K562 (cell line): ENCODE data around the gene DIP2C. TPM values are rescaled to one million over a fixed set of nuclear protein-coding genes. Genes with fewer than 3 reads are reported as not detected.

Experiments used
- ATAC-seq: fragments of 200-7000 bp; cut with Tn5 transposase; 3 replicates; pipeline ENCODE4 v1.9.1; 2020; ENCODE audit warnings: moderate library complexity
- BruUV-seq: library from RNA; stranded (reverse); fragments of 400-500 nt; replicated peaks from 2 replicates; lab custom pipeline; 2021; lab: Mats Ljungman, UMichigan
- CTCF ChIA-PET: fragments of 300-600 bp; formaldehyde crosslinking; extraction: SDS; loops from one replicate; lab custom pipeline; 2021; ENCODE audit warnings: low intra/inter-chr PET ratio; lab: Yijun Ruan, JAX
- POLR2A ChIA-PET: fragments of 300-600, 350-650 bp; sonication (Branson Sonifier 250); formaldehyde crosslinking; extraction: SDS; loops from one replicate; lab custom pipeline; 2021; ENCODE audit warnings: antibody characterized with exemption, inconsistent platforms; lab: Yijun Ruan, JAX
- DNase-seq, 4 experiments: peaks; one replicate each; pipeline versions ENCODE4 v3.0.0 to v3.0.0-alpha.2; 2011 to 2018; ENCODE audit warnings: low spot score in 3 of 4, mixed read lengths in 3 of 4; ENCODE audit errors: extremely low read depth in 1 of 4
- FAIRE-seq: peaks from 2 replicates; lab custom pipeline; 2011; peaks lifted over from hg19 to GRCh38; lab: Jason Lieb, UNC
- H2AFZ ChIP-seq: 2 replicates; pipeline ENCODE4 v1.6.0; 2011; ENCODE audit warnings: low read depth, low read length, control low read depth, inconsistent platforms
- H3K27ac ChIP-seq: fragments of 200-600 bp; 3 replicates; pipeline ENCODE4 v1.8.0; 2011; ENCODE audit warnings: low read depth, mild to moderate bottlenecking, control low read depth, inconsistent platforms, low read length, moderate library complexity, mixed read lengths; ENCODE audit errors: extremely low read depth
- H3K27me3 ChIP-seq, 2 experiments: fragments of 300-600 bp in 1 of 2; 2 replicates in 1 of 2; 3 replicates in 1 of 2; pipeline versions ENCODE4 v1.6.0 to v1.8.0; 2011; ENCODE audit warnings: inconsistent platforms in 2 of 2, low read length in 2 of 2, mild to moderate bottlenecking in 1 of 2, mixed read lengths in 1 of 2, moderate library complexity in 1 of 2; ENCODE audit not compliant: control insufficient read depth in 2 of 2, insufficient read depth in 2 of 2
- H3K36me3 ChIP-seq: fragments of 300-600 bp; 3 replicates; pipeline ENCODE4 v1.8.0; 2011; ENCODE audit warnings: mild to moderate bottlenecking, low read length, inconsistent platforms; ENCODE audit not compliant: control insufficient read depth, insufficient read depth
- H3K4me1 ChIP-seq, 2 experiments: fragments of 200-600 bp in 1 of 2; replicated peaks in 1 of 2; 2 replicates in 1 of 2; 3 replicates in 1 of 2; pipeline versions ENCODE4 v1.5.1 to v1.8.0; 2011; ENCODE audit warnings: inconsistent platforms in 2 of 2, low read length in 2 of 2, mild to moderate bottlenecking in 1 of 2, mixed read lengths in 1 of 2, moderate library complexity in 1 of 2; ENCODE audit not compliant: control insufficient read depth in 2 of 2, insufficient read depth in 2 of 2
- H3K4me2 ChIP-seq: 2 replicates; pipeline ENCODE4 v1.6.1; 2011; ENCODE audit warnings: low read length, control low read depth, inconsistent platforms, mixed read lengths; ENCODE audit not compliant: insufficient read depth
- H3K4me3 ChIP-seq: fragments of 200-600 bp; sonication (generic), shearing (Covaris generic); 2 replicates; pipeline ENCODE4 v1.5.1; 2016; ENCODE audit warnings: control low read depth, inconsistent platforms
- H3K79me2 ChIP-seq: fragments of 200-600 bp; 3 replicates; pipeline ENCODE4 v1.8.0; 2011; ENCODE audit warnings: low read length, inconsistent platforms; ENCODE audit not compliant: control insufficient read depth, insufficient read depth
- H3K9ac ChIP-seq, 2 experiments: 2 replicates each; pipeline versions ENCODE4 v1.6.0 to v1.6.1; 2011; ENCODE audit warnings: low read depth in 2 of 2, low read length in 2 of 2, control low read depth in 1 of 2, inconsistent platforms in 1 of 2, mild to moderate bottlenecking in 1 of 2, mixed read lengths in 1 of 2; ENCODE audit not compliant: insufficient read depth in 1 of 2
- H3K9me1 ChIP-seq: one replicate; pipeline ENCODE4 v1.6.0; 2011; ENCODE audit warnings: inconsistent platforms, mild to moderate bottlenecking, low read length, moderate library complexity; ENCODE audit not compliant: control insufficient read depth, insufficient read depth
- H3K9me3 ChIP-seq: replicated peaks from 2 replicates; pipeline ENCODE4 v1.5.1; 2011; ENCODE audit warnings: low read depth, low read length, inconsistent platforms; ENCODE audit not compliant: control insufficient read depth, insufficient read depth
- H4K20me1 ChIP-seq: replicated peaks from 2 replicates; pipeline ENCODE4 v1.6.1; 2011; ENCODE audit warnings: low read length, inconsistent platforms, mixed read lengths; ENCODE audit not compliant: control insufficient read depth, insufficient read depth
- CBX1 ChIP-seq: sonication (generic); IDR thresholded peaks from 2 replicates; pipeline ENCODE4 v1.6.1; 2016; ENCODE audit warnings: antibody characterized with exemption, low read depth, mild to moderate bottlenecking
- FUS ChIP-seq: fragments of 200-400 bp; formaldehyde crosslinking; optimal IDR thresholded peaks from 2 replicates; pipeline ENCODE3; 2017; ENCODE audit warnings: low read depth, low read length
- HNRNPH1 ChIP-seq: fragments of 200-400 bp; formaldehyde crosslinking; optimal IDR thresholded peaks from 2 replicates; pipeline ENCODE3; 2017; ENCODE audit warnings: low read depth, mild to moderate bottlenecking, low read length, moderate library complexity
- MCM7 ChIP-seq, 2 experiments: fragments of 450-650 bp; IDR thresholded peaks; 2 replicates each; pipeline ENCODE4 v1.6.1; 2016 to 2018
- NCOA2 ChIP-seq, 2 experiments: fragments of 450-650 bp; IDR thresholded peaks; 2 replicates each; pipeline ENCODE4 v1.6.1; 2018; ENCODE audit warnings: mild to moderate bottlenecking in 2 of 2, moderate library complexity in 1 of 2; ENCODE audit not compliant: partially characterized antibody in 2 of 2
- RAD51 ChIP-seq: fragments of 450-650 bp; IDR thresholded peaks from 2 replicates; pipeline ENCODE4 v1.7.1; 2016; ENCODE audit warnings: low read depth, mild to moderate bottlenecking, borderline replicate concordance
- THRA ChIP-seq: fragments of 450-650 bp; IDR thresholded peaks from 2 replicates; pipeline ENCODE4 v1.6.1; 2017; ENCODE audit warnings: mild to moderate bottlenecking, moderate library complexity
- ZC3H4 ChIP-seq: sonication (generic); formaldehyde crosslinking; IDR thresholded peaks from 2 replicates; pipeline ENCODE4 v1.9.0; 2021; ENCODE audit warnings: missing genetic modification reagents, borderline replicate concordance
- ZNF444 ChIP-seq: fragments of 250-450 bp; sonication (Bioruptor Pico); IDR thresholded peaks from 2 replicates; pipeline ENCODE4 v1.4.0; 2020; ENCODE audit warnings: mild to moderate bottlenecking, moderate library complexity
- ZNF586 ChIP-seq: fragments of 450-650 bp; formaldehyde crosslinking; conservative IDR thresholded peaks from 2 replicates; pipeline ENCODE4 v1.4.0; 2020; ENCODE audit warnings: mild to moderate bottlenecking, moderate library complexity
- WGBS: fragments of 100-300 bp; shearing (Covaris generic); methylation state at CpG from one replicate; pipeline ENCODE4 v1.1.6; 2016; ENCODE audit warnings: low coverage, mixed read lengths; ENCODE audit not compliant: insufficient coverage; ENCODE audit errors: missing lambda C conversion rate; 5-methylcytosine and 5-hydroxymethylcytosine counted together
- in situ Hi-C: fragments of 300-500 bp; cut with MboI; formaldehyde crosslinking; loops from 4 replicates; pipeline ENCODE4 v1.15.0; 2018; ENCODE audit warnings: inconsistent platforms, mixed read lengths
- intact Hi-C: fragments of 100-400 bp; cut with micrococcal nuclease; formaldehyde crosslinking; loops from 2 replicates; pipeline ENCODE4 v1.14.2; 2022
- polyA plus RNA-seq, 8 experiments: library from polyadenylated mRNA; depleted of rRNA in 4 of 8; stranded (reverse) in 5 of 8; unstranded in 3 of 8; fragments of >200 nt; fragmentation: Nextera tagmentation in 2 of 8; fragmentation: Illumina TruSeq in 1 of 8; extraction: Ambion mirVana in 2 of 8; extraction: Trizol in 1 of 8; gene quantifications; 2 replicates each; pipeline versions ENCODE4 v1.2.1 to v1.2.3, GENCODE V29; 2011 to 2014; ENCODE audit warnings: inconsistent platforms in 1 of 8, missing spikeins in 1 of 8
- total RNA-seq, 7 experiments: library from RNA; depleted of rRNA in 6 of 7; stranded (reverse); fragments of >200 nt in 6 of 7; fragmentation: Illumina TruSeq in 2 of 7; extraction: Trizol in 2 of 7; gene quantifications; 2 replicates each; pipeline versions ENCODE4 v1.2.1 to v1.2.3, GENCODE V29; 2011 to 2021; ENCODE audit warnings: low replicate concordance in 1 of 7
- TF ChIP-seq, protein P1 (sequence below): fragments of 250-450 bp; sonication (Bioruptor Pico); IDR thresholded peaks from 2 replicates; pipeline ENCODE4 v1.4.0; 2020; ENCODE audit warnings: mild to moderate bottlenecking, moderate library complexity, borderline replicate concordance

DIP2C gene
- total and polyA plus RNA-seq, 9 of the 15 experiments (the other 6 are each of a cell fraction or from before 2014, with no cell fraction given), result 0.01 TPM; not detected in 8

GRCh38 chr10:335151-335800 is 354.2 kb downstream of the DIP2C start:
- H3K4me2 ChIP-seq, result no peak overlapping the region
- no peak overlapping the region for H3K9ac ChIP-seq
- no peak for ATAC-seq
- H3K4me3 ChIP-seq, result no peak overlapping the region
- no peak for DNase-seq
- H3K9me1 ChIP-seq, result no peaks in the 10 kb centered on the region
- no peaks in the 10 kb centered on the region for H3K36me3 ChIP-seq
- no peaks in the 10 kb centered on the region; a peak in 1 of 5 replicates for H3K4me1 ChIP-seq
- no peak for TF ChIP-seq CBX1
- no peak for TF ChIP-seq THRA
- TF ChIP-seq, protein P1, sequence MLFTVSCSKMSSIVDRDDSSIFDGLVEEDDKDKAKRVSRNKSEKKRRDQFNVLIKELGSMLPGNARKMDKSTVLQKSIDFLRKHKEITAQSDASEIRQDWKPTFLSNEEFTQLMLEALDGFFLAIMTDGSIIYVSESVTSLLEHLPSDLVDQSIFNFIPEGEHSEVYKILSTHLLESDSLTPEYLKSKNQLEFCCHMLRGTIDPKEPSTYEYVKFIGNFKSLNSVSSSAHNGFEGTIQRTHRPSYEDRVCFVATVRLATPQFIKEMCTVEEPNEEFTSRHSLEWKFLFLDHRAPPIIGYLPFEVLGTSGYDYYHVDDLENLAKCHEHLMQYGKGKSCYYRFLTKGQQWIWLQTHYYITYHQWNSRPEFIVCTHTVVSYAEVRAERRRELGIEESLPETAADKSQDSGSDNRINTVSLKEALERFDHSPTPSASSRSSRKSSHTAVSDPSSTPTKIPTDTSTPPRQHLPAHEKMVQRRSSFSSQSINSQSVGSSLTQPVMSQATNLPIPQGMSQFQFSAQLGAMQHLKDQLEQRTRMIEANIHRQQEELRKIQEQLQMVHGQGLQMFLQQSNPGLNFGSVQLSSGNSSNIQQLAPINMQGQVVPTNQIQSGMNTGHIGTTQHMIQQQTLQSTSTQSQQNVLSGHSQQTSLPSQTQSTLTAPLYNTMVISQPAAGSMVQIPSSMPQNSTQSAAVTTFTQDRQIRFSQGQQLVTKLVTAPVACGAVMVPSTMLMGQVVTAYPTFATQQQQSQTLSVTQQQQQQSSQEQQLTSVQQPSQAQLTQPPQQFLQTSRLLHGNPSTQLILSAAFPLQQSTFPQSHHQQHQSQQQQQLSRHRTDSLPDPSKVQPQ (CRISPR knock-in tag), result no peak
- TF ChIP-seq RAD51, result no peak
- no peak for TF ChIP-seq FUS
- TF ChIP-seq MCM7 (IDR thresholded peaks at IDR 0.05), result no peak
- TF ChIP-seq ZNF586 (CRISPR knock-in tag), result no peak
- TF ChIP-seq ZC3H4 (CRISPR knock-in tag), result no peak
- TF ChIP-seq NCOA2 (IDR thresholded peaks at IDR 0.05; ENCODE audit: partially characterized antibody in 2 of 2), result no peak
- TF ChIP-seq HNRNPH1, result no peak
- no peak for TF ChIP-seq ZNF444 (CRISPR knock-in tag)
- CTCF ChIA-PET, result no interaction called here
- WGBS, result 1% methylated on average over 14 of the region's 14 CpGs
- no peak for FAIRE-seq
- intact Hi-C loops (no loop called here), in situ Hi-C loops (no loop called here)
- H3K27ac ChIP-seq, result no peak overlapping the region
- H3K79me2 ChIP-seq, result no peaks in the 10 kb centered on the region
- no TSS peak for BruUV-seq
- H3K9me3 ChIP-seq, result no peaks in the 10 kb centered on the region
- peaks cover 0 to 13% of the 10 kb centered on the region in 2 experiments; a peak in 2 of 5 replicates for H3K27me3 ChIP-seq
- H2AFZ ChIP-seq, result no peak overlapping the region
- no peaks in the 10 kb centered on the region for H4K20me1 ChIP-seq
- POLR2A ChIA-PET, result no interaction called here
